DND-41 (cell line): Measurements from ENCODE around the gene LRRC10B.

Experiments
- ATAC-seq: fragments of 200-7000 bp; cut with Tn5 transposase; 3 replicates; pipeline ENCODE4 v1.9.1; 2021; ENCODE audit warnings: low read depth; ENCODE audit not compliant: insufficient read depth
- DNase-seq: peaks from one replicate; pipeline ENCODE4 v3.0.0-alpha.2; 2020
- H2AFZ ChIP-seq: 2 replicates; pipeline ENCODE4 v1.6.0; 2012; ENCODE audit warnings: low read depth, low read length
- H3K27ac ChIP-seq: 2 replicates; pipeline ENCODE4 v1.5.1; 2012; ENCODE audit warnings: low read length, inconsistent platforms
- H3K27me3 ChIP-seq: fragments of 200-600 bp; sonication (generic); 2 replicates; pipeline ENCODE4 v1.6.0; 2012; ENCODE audit warnings: low read length, mild to moderate bottlenecking, inconsistent platforms; ENCODE audit not compliant: insufficient read depth, poor library complexity
- H3K36me3 ChIP-seq: 2 replicates; pipeline ENCODE4 v1.5.1; 2012; ENCODE audit warnings: low read length, inconsistent platforms; ENCODE audit not compliant: insufficient read depth
- H3K4me1 ChIP-seq: 2 replicates; pipeline ENCODE4 v1.5.1; 2012; ENCODE audit warnings: mild to moderate bottlenecking, low read length; ENCODE audit not compliant: insufficient read depth
- H3K4me2 ChIP-seq: 2 replicates; pipeline ENCODE4 v1.6.0; 2012; ENCODE audit warnings: mild to moderate bottlenecking, moderate library complexity, low read length, inconsistent platforms; ENCODE audit not compliant: insufficient read depth
- H3K4me3 ChIP-seq, 2 experiments: fragments of 200-600 bp in 1 of 2; shearing (Covaris generic) in 1 of 2; 2 replicates each; pipeline ENCODE4 v1.5.1; 2012 to 2016; ENCODE audit warnings: inconsistent platforms in 2 of 2, low read length in 2 of 2, mild to moderate bottlenecking in 2 of 2, low read depth in 1 of 2, moderate library complexity in 1 of 2
- H3K79me2 ChIP-seq: 2 replicates; pipeline ENCODE4 v1.6.0; 2012; ENCODE audit warnings: low read length, inconsistent platforms; ENCODE audit not compliant: insufficient read depth
- H3K9ac ChIP-seq: 2 replicates; pipeline ENCODE4 v1.6.0; 2012; ENCODE audit warnings: low read depth, mild to moderate bottlenecking, inconsistent platforms, low read length, moderate library complexity
- H3K9me3 ChIP-seq: 2 replicates; pipeline ENCODE4 v1.5.1; 2012; ENCODE audit warnings: low read length, moderate library complexity, mild to moderate bottlenecking, inconsistent platforms; ENCODE audit not compliant: insufficient read depth, severe bottlenecking
- H4K20me1 ChIP-seq: 2 replicates; pipeline ENCODE4 v1.6.0; 2012; ENCODE audit warnings: low read length; ENCODE audit not compliant: insufficient read depth
- EZH2 ChIP-seq: IDR thresholded peaks from 3 replicates; pipeline ENCODE4 v1.6.1; 2012; ENCODE audit warnings: borderline replicate concordance, low read depth, mild to moderate bottlenecking, moderate library complexity, low read length, inconsistent platforms; ENCODE audit not compliant: severe bottlenecking
- TF ChIP-seq, protein P1 (sequence below): IDR thresholded peaks from 2 replicates; pipeline ENCODE4 v1.5.1; 2012; ENCODE audit warnings: borderline replicate concordance, low read length, moderate library complexity, mild to moderate bottlenecking; ENCODE audit not compliant: poor library complexity, severe bottlenecking; ENCODE audit errors: extremely low read depth

LRRC10B gene

DNA sequence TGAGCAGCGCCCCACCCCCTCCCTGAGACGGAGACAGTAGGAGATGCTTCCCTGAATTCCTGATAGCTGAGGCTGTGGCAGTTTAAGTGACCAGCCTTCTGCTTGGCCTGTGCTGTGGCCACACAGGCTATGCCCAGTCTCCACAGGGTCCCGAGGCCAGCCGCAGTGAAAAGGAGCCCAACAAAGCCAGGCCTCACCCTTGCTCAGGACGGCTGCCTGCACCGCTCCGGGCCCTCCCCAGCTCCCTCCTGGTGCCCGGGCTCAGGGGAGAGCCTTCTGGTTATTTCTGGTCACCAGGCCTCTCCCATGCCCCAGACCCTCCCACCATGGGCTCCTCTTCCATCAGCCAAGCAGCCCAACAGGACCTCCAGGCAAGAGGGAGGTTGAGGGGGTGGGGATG, 28.8 kb downstream of the LRRC10B start:
- H3K9me3 ChIP-seq: no peaks in the 10 kb centered on the region

DNA sequence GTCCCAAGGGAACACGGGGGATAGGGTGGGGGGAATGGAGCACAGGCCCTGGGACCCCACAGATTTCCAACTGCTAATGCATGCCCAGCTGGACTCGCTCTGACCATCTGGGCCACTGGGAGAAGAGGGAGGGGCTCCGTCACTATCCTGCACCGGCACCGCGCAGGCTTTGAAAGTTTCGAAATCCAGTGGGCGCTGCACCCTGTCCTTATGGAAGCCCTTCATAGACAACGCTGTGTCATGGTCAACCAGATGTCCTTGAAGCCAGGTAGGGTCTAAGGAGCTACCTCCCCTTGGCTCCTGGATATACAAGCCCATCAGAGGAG, 30.1 kb downstream of the LRRC10B start:
- Histone ChIP-seq H3K4me3 (no peak overlapping the region), H3K27me3 (no peaks in the 10 kb centered on the region), H3K27ac (no peak overlapping the region), H3K36me3 (no peaks in the 10 kb centered on the region), H3K4me1 (no peaks in the 10 kb centered on the region), H3K79me2 (no peaks in the 10 kb centered on the region), H2AFZ (no peak overlapping the region), H4K20me1 (peaks cover 12% of the 10 kb centered on the region; the same call in 1 of the 2 replicates), H3K9ac (no peak overlapping the region), H3K9me3 (no peaks in the 10 kb centered on the region), H3K4me2 (no peak overlapping the region)
- TF ChIP-seq, protein P1, sequence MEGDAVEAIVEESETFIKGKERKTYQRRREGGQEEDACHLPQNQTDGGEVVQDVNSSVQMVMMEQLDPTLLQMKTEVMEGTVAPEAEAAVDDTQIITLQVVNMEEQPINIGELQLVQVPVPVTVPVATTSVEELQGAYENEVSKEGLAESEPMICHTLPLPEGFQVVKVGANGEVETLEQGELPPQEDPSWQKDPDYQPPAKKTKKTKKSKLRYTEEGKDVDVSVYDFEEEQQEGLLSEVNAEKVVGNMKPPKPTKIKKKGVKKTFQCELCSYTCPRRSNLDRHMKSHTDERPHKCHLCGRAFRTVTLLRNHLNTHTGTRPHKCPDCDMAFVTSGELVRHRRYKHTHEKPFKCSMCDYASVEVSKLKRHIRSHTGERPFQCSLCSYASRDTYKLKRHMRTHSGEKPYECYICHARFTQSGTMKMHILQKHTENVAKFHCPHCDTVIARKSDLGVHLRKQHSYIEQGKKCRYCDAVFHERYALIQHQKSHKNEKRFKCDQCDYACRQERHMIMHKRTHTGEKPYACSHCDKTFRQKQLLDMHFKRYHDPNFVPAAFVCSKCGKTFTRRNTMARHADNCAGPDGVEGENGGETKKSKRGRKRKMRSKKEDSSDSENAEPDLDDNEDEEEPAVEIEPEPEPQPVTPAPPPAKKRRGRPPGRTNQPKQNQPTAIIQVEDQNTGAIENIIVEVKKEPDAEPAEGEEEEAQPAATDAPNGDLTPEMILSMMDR: no peak
- TF ChIP-seq EZH2: no peak
- ATAC-seq: no peak
- no peak for DNase-seq

More for the DNA sequence above, 28.8 kb downstream of the LRRC10B start:
- Histone ChIP-seq H3K79me2 (no peaks in the 10 kb centered on the region), H2AFZ (no peak overlapping the region), H3K4me3 (no peak overlapping the region), H4K20me1 (peaks cover 12% of the 10 kb centered on the region; the same call in 1 of the 2 replicates), H3K27ac (no peak overlapping the region), H3K9ac (no peak overlapping the region), H3K4me1 (no peaks in the 10 kb centered on the region), H3K4me2 (no peak overlapping the region), H3K27me3 (no peaks in the 10 kb centered on the region), H3K36me3 (no peaks in the 10 kb centered on the region)
- DNase-seq (no peak), ATAC-seq (no peak)
- no peak for TF ChIP-seq EZH2
- TF ChIP-seq, protein P1: no peak

DNA sequence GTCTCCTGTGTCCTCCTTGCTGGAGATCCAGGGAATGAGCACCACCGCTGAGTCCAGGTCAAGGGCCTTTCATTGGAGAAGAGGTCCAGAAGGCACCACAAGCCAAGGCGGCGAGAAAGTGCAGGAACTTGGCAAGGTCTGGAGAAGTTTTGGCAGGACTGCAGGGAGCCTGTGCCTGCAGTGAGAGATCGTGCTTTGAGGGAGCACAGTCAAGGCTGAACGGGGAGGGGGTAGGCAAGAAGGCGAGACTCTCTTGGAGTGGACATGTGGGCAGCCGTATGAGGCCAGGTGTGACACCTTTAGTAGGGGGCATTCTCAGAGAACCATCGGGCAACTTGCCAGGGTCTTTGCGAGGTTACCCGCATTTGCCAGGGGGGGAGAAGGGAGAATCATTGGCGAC, 30.5 kb downstream of the LRRC10B start:
- Histone ChIP-seq H3K27me3 (no peaks in the 10 kb centered on the region), H3K4me2 (no peak overlapping the region), H3K36me3 (no peaks in the 10 kb centered on the region), H3K9me3 (no peaks in the 10 kb centered on the region), H3K4me3 (no peak overlapping the region), H3K9ac (no peak overlapping the region), H3K79me2 (no peaks in the 10 kb centered on the region), H3K27ac (no peak overlapping the region), H4K20me1 (peaks cover 8% of the 10 kb centered on the region; the same call in 1 of the 2 replicates), H3K4me1 (no peaks in the 10 kb centered on the region), H2AFZ (no peak overlapping the region)
- ATAC-seq (no peak), DNase-seq (no peak)
- no peak for TF ChIP-seq EZH2
- TF ChIP-seq, protein P1: no peak

DNA sequence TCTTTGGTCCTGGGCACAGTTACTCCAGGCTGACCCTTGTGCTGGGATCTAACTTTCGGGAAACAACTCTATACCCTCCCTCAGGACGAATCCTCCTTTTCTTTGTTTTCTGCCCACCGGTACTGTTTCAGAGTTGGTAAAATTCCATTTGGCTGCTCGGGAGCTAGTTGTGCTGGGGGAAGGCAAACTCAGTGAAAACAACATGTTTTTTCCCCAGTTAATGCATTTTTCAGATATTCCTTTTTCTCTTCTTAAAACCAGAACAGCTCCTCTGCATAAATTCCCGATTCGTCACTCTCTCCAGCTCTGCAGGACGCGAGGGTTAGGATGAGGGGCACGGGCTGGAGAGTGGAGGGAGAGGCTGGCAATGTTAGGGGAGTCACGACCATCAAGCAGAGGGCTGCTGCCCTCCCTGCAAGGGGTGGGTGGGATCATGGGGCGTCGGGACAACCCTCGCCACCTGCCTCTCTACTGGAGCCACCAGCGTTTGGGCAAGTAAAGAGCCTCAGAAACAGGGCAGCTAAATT, 31.3 kb downstream of the LRRC10B start:
- Histone ChIP-seq H3K27me3 (no peaks in the 10 kb centered on the region), H3K9me3 (no peaks in the 10 kb centered on the region), H3K4me2 (no peak overlapping the region), H4K20me1 (peaks cover 4% of the 10 kb centered on the region; the same call in 1 of the 2 replicates), H3K4me3 (no peak overlapping the region), H3K36me3 (no peaks in the 10 kb centered on the region), H3K4me1 (no peaks in the 10 kb centered on the region), H3K9ac (no peak overlapping the region), H2AFZ (no peak overlapping the region), H3K79me2 (no peaks in the 10 kb centered on the region), H3K27ac (no peak overlapping the region)
- TF ChIP-seq EZH2: no peak
- TF ChIP-seq, protein P1: no peak
- DNase-seq (no peak), ATAC-seq (no peak)
